Keratinocyte (primary cell): ENCODE measurements around the gene FAM236B.
"Not testable (repeated sequence)": the region's sequence is repeated elsewhere in the genome, so short reads cannot be mapped to it uniquely, and the experiment has no call there.

ENCODE experiments used
- EZH2 ChIP-seq: IDR thresholded peaks from one replicate; pipeline ENCODE4 v1.6.1; 2012; ENCODE audit warnings: inconsistent platforms, mild to moderate bottlenecking, low read length, moderate library complexity
- TF ChIP-seq, protein P1 (sequence below), 3 experiments: IDR thresholded peaks in 1 of 3; conservative IDR thresholded peaks in 1 of 3; optimal IDR thresholded peaks in 1 of 3; 2 replicates in 2 of 3; 3 replicates in 1 of 3; pipeline versions ENCODE3 to v1.5.1; 2011; ENCODE audit warnings: low read length in 3 of 3, mild to moderate bottlenecking in 3 of 3, moderate library complexity in 2 of 3, control low read depth in 1 of 3, inconsistent platforms in 1 of 3; ENCODE audit not compliant: insufficient read depth in 2 of 3; ENCODE audit errors: extremely low read depth in 1 of 3

DNA sequence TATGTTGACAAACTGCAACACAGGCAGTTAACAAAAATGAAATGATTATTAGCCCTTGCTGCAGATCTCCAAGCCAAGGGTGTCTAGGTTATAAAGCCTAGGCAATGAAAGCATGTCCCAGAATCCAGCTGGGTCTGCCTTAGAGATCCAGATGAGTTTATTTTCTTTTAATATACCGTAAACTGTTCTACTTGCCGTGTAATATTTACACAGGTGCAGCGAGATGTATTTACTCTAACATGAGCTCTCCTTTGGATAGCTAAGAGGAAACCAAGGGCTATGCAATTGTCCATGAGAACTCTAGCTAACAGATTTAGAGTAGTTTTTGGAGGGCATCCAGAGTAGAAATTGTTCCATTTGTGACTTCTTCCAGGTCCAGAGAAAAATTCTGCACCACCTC is 33.9 kb downstream of the FAM236B start:
- TF ChIP-seq, protein P1, sequence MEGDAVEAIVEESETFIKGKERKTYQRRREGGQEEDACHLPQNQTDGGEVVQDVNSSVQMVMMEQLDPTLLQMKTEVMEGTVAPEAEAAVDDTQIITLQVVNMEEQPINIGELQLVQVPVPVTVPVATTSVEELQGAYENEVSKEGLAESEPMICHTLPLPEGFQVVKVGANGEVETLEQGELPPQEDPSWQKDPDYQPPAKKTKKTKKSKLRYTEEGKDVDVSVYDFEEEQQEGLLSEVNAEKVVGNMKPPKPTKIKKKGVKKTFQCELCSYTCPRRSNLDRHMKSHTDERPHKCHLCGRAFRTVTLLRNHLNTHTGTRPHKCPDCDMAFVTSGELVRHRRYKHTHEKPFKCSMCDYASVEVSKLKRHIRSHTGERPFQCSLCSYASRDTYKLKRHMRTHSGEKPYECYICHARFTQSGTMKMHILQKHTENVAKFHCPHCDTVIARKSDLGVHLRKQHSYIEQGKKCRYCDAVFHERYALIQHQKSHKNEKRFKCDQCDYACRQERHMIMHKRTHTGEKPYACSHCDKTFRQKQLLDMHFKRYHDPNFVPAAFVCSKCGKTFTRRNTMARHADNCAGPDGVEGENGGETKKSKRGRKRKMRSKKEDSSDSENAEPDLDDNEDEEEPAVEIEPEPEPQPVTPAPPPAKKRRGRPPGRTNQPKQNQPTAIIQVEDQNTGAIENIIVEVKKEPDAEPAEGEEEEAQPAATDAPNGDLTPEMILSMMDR (optimal IDR thresholded peaks at IDR 0.05 in 1 of 3, IDR thresholded peaks at IDR 0.05 in 1 of 3, conservative IDR thresholded peaks at IDR 0.05 in 1 of 3; ENCODE audit: extremely low read depth in 1 of 3, insufficient read depth in 2 of 3, low read length in 3 of 3), result not testable (repeated sequence)
- not testable (repeated sequence) for TF ChIP-seq EZH2
